ENCODE measurements around the gene MRE11.
"Not testable (repeated sequence)": the region's sequence is repeated elsewhere in the genome, so short reads cannot be mapped to it uniquely, and the experiment has no call there.

Gene MRE11

DNA sequence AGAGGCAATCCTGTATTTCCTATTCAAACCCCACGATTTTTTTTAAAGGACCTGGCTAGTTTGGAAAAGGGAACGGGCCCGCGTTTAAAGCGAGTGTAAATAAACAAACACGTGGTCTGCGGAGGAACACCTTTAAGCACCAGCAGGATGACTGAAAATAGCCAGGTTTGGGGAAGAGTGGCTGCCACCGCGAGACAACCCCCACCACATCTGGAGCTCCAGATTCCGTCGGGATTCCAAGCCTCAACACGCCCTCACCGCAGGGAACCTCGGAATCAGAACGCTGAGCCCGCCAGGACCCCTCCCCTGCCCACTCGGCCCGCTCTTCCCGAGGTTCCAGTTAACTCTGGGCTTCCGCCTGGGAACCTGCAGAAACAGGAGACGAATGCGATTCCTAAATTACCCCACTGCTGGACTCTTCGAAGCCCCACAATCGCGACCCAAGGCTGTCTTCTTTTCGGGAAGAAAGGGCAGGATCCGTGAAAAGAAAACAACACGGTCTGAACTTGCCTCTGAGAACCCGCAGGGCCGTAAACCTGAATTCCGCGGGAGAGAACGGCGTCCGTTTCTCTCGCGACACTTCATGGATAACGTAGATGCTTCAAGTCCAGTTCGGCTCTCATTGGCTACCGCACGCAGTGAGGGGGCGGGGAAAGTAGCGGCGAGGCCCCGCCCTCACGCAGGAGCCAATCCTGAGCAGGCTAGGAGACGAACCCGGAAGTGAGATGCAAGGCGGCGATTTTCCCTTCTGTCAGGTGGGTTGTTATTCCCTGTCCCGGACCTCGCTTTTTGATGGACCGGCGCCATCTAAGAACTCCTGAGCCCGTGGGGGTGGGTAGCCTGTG, at the start of gene MRE11, which contains the start of gene ANKRD49:
TSS of gene MRE11 (minus strand) at position 564 of the 845 bp plus-strand sequence. CDS start 1,043 bp downstream, outside the sequence.
TSS of gene ANKRD49 (plus strand) at position 704 of the 845 bp plus-strand sequence. CDS start 2,710 bp downstream, outside the sequence.
- peak; percentile 84 for DNase-seq

DNA sequence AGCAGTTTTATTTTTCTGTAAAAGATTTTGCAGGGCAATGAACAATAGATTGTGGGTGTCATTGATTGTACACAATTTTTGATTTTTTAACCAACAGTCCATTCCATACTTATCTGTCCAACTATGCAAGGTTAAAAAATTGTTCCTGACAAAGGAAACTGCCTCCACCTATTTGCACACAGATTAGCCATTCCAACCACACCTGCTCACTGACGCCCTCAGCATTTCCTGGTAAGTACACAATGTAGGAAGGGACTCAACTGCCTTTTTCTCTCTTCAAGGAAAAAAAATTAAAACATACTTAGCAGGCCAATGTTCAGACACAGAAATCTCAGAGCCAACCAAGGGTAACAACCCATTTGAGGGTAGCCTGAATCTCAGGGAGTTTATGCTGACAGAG, 45.8 kb upstream of the MRE11 start:
- DNase-seq, result no peak

DNA sequence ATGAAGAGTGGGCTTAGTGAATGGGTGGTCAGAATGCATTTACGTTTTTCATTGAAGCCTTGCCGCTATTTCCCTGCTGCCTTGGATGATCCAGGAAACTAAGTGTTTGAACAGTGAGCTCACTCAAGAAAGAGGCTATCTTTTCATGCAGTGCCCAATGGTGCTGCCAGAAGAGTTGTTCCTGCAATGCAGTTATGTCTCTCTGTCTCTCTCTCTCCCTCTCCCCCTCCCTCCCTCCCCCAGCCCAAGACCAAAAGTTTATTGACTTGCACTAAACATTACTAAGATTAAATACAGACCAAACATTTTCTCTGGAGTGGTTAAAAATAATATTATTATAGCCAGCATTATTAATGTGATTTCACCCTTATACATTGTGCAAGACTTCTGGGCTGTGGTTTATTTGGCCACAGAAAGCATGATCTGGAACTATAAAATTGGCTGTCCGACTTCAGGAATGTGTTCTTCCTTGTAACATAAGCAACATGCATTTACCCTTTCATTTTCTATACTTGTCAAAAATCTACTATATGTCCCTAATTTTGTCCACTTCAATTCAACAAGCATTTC, 43.5 kb upstream of the MRE11 start:
- no peak for DNase-seq

- DNase-seq, result no peak
Measured at GRCh38 chr11:94536386-94536785, 42.7 kb upstream of the MRE11 start.

- DNase-seq, result no peak
Measured at GRCh38 chr11:94533696-94534630, 40.3 kb upstream of the MRE11 start.

- no peak for DNase-seq
Measured at GRCh38 chr11:94533206-94533605, 39.6 kb upstream of the MRE11 start.

DNA sequence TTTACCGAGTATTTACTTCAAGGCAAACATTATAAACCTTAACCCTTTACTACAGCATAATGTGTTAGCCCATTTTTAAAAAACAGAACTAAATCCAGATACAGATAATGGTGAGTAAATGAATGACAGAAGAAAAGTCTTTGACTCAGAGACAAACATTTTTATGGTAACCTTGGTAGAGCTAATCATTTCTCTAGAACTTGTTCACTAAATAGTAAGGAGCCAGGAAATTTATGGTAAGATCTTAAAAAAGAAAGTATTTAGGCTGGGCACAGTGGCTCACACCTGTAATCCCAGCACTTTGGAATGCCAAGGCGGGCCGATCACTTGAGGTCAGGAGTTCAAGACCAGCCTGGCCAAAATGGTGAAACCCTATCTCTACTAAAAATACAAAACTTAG, 38.6 kb upstream of the MRE11 start:
- no peak for DNase-seq

GRCh38 chr11:94528551-94528950, 34.9 kb upstream of the MRE11 start:
- no peak for DNase-seq

- DNase-seq, result no peak
Measured at GRCh38 chr11:94526645-94527438, 33.2 kb upstream of the MRE11 start.

- no peak for DNase-seq
Measured at GRCh38 chr11:94525546-94526324, 32.1 kb upstream of the MRE11 start.

GRCh38 chr11:94524341-94524740, 30.7 kb upstream of the MRE11 start:
- DNase-seq, result no peak

GRCh38 chr11:94521684-94522083, 28.0 kb upstream of the MRE11 start:
- DNase-seq, result no peak

DNA sequence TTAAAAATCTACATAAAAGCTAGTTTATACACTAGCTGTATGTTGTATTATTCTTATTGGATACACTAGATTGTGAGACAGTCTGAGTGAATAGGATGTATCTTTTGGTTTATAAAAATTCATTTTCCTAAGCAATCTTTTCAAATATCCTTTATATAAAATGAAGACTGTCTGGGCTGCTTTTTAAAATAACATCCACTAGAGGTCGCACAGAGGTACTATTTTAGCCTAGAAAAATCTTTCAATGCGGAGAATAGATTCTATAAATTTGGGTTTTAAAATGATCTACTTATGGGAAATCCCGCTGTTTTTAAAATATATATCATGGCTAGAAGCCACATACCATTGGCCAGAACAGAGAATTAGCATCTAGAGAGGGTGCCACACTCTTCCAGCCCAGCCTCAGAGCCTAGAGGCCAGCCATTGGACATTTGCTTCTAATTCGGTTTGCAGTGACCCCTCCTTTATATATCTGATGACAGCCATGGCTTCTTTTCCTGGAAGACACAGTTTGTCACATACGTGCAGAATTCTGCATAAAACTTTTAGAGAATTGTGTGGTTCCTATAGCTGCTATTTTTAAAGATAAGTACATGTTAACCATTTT, 25.9 kb upstream of the MRE11 start:
- no peak for DNase-seq

DNA sequence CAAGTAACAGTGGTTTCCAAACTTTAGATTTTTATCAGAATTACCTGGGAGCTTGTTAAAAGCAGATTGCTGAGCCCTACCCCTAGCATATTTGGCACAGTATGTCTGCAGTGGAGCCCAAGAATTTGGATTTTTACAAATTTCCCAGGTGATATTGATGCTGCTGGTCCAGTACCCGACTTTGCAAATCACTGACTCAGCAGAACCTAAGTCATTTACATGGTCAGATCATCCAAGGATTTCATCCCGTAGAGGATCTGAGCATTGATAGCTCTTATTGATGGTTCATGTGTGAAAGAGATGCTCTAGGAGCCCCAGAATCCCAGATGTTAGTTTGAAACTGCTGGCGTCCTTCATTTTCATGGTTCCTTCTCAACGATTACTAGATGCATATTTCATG, 24.7 kb upstream of the MRE11 start:
- no peak for DNase-seq

- no peak for DNase-seq
Measured at GRCh38 chr11:94516725-94517124, 23.1 kb upstream of the MRE11 start.

GRCh38 chr11:94515398-94515797, 21.8 kb upstream of the MRE11 start:
- DNase-seq, result no peak

GRCh38 chr11:94513091-94513490, 19.4 kb upstream of the MRE11 start:
- no peak for DNase-seq

GRCh38 chr11:94511932-94512781, 18.5 kb upstream of the MRE11 start, which contains the start of gene C11orf97:
TSS of gene C11orf97 (plus strand) at chr11:94512461. CDS start at chr11:94512529, 68 bp downstream.
- no peak for DNase-seq

DNA sequence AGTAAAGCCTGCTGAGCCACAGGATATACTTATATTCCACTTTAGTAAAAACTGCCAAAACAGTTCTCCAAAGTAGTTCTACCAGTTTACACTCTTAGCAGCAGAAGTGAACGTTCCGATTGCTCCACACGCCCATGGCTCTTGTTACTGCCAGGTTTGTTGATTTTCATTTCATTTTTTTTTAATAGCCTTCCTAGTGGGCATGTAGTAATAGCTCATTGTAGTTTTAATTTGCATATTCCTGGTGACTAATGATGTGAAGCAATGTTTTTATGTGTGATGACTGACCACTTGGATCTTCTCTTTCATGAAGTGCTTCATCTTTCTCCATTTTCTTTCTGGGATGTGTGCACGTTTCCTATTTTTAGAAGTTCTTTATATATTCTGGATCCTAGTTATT, 13.8 kb upstream of the MRE11 start:
- no peak for DNase-seq

- DNase-seq, result not testable (repeated sequence)
Measured at GRCh38 chr11:94506513-94506912, 12.9 kb upstream of the MRE11 start.
